ENCODE measurements around the gene CACNA1B. TPM values are rescaled to one million over a fixed set of nuclear protein-coding genes. Genes with fewer than 3 reads are reported as not detected.

The CACNA1B gene
- polyA plus RNA-seq, 2 of the 4 experiments (the other 2 are of a cell fraction), result 0.03 to 0.06 TPM

GRCh38 chr9:137951107-137951506, 73.5 kb downstream of the CACNA1B start:
- 15% methylated on average over 7 of the region's 8 CpGs for WGBS (ENCODE audit: missing lambda C conversion rate)
- FAIRE-seq, result no peak
- POLR2A ChIA-PET, result no interaction called here
- ATAC-seq, result no peak
- peaks cover 23% of the 10 kb centered on the region; the same call in 2 of the 3 replicates for H3K9me3 ChIP-seq
- no peaks in the 10 kb centered on the region for H3K4me1 ChIP-seq
- CTCF ChIA-PET, result no interaction called here
- TF ChIP-seq SMC3 (IDR thresholded peaks at IDR 0.05), result no peak
- TF ChIP-seq KDM5A (IDR thresholded peaks at IDR 0.05), result no peak
- no peak for TF ChIP-seq RCOR1 (IDR thresholded peaks at IDR 0.05; ENCODE audit: low read depth, low read length)
- no peak for TF ChIP-seq ZFP36 (IDR thresholded peaks at IDR 0.05; ENCODE audit: borderline replicate concordance, partially characterized antibody)
- no peak for TF ChIP-seq REST (IDR thresholded peaks at IDR 0.05)
- TF ChIP-seq POLR2AphosphoS2 (conservative IDR thresholded peaks at IDR 0.05; ENCODE audit: low read length), result no peak
- no peak for TF ChIP-seq ELK1 (IDR thresholded peaks at IDR 0.05; ENCODE audit: low read depth, low read length)
- no peak for TF ChIP-seq PHF8 (IDR thresholded peaks at IDR 0.05; ENCODE audit: borderline replicate concordance, low read depth)
- no peak for TF ChIP-seq NR3C1 (IDR thresholded peaks at IDR 0.05)
- TF ChIP-seq EHMT2 (IDR thresholded peaks at IDR 0.05; ENCODE audit: low read depth), result no peak
- no peak for TF ChIP-seq JUNB (IDR thresholded peaks at IDR 0.05)
- H3K4me2 ChIP-seq, result no peak overlapping the region
- no peak overlapping the region for H3K27ac ChIP-seq
- DNase-seq (ENCODE audit: low read depth in 1 of 2, low spot score in 1 of 2), result no peak
- H3K4me3 ChIP-seq, result no peak overlapping the region

- Histone ChIP-seq H3K27ac (no peak overlapping the region), H3K4me1 (no peaks in the 10 kb centered on the region), H3K4me2 (no peak overlapping the region), H3K9me3 (peaks cover 16% of the 10 kb centered on the region; the same call in 1 of the 3 replicates), H3K4me3 (no peak overlapping the region)
- WGBS (ENCODE audit: missing lambda C conversion rate), result 35% methylated on average over 9 of the region's 12 CpGs
- ATAC-seq (no peak), FAIRE-seq (no peak), DNase-seq (ENCODE audit: low read depth in 1 of 2, low spot score in 1 of 2) (no peak)
- TF ChIP-seq HES2 (IDR thresholded peaks at IDR 0.05), result no peak
- ChIA-PET CTCF (interaction anchor here (1.4 kb wide), 1 partner anchor 17 kb away, joined by 4 read pairs; no protein-coding TSS in a partner anchor), POLR2A (no interaction called here)
These were observed 74.3 kb downstream of the CACNA1B start for GRCh38 chr9:137951597-137952490.

- CTCF ChIA-PET, result interaction anchor here (0.6 to 1.4 kb wide), 2 partner anchors 13 to 16 kb away, joined by 4 read pairs; no protein-coding TSS in a partner anchor
- FAIRE-seq, result no peak
- TF ChIP-seq TFCP2L1 (CRISPR knock-in tag; IDR thresholded peaks at IDR 0.05), result no peak
- TF ChIP-seq RAD21 (conservative IDR thresholded peaks at IDR 0.05 in 1 of 2, IDR thresholded peaks at IDR 0.05 in 1 of 2), result no peak
- TF ChIP-seq ZSCAN20 (CRISPR knock-in tag; IDR thresholded peaks at IDR 0.05), result no peak
- TF ChIP-seq HOXA7 (CRISPR knock-in tag; IDR thresholded peaks at IDR 0.05), result no peak
- no peak for TF ChIP-seq RNF2 (IDR thresholded peaks at IDR 0.05; ENCODE audit: borderline replicate concordance, low read depth)
- TF ChIP-seq POLR2AphosphoS2 (conservative IDR thresholded peaks at IDR 0.05; ENCODE audit: low read length), result no peak
- no peak for TF ChIP-seq KDM1A (IDR thresholded peaks at IDR 0.05; ENCODE audit: low read depth)
- TF ChIP-seq E2F6 (IDR thresholded peaks at IDR 0.05; ENCODE audit: borderline replicate concordance, low read depth), result no peak
- TF ChIP-seq CEBPB (IDR thresholded peaks at IDR 0.05), result no peak
- no peak for TF ChIP-seq PBX3 (IDR thresholded peaks at IDR 0.05)
- TF ChIP-seq ELK1 (IDR thresholded peaks at IDR 0.05; ENCODE audit: low read depth, low read length), result no peak
- no peak for TF ChIP-seq RCOR1 (IDR thresholded peaks at IDR 0.05; ENCODE audit: low read depth, low read length)
These were observed 75.5 kb downstream of the CACNA1B start for GRCh38 chr9:137952976-137953666.

More at GRCh38 chr9:137952976-137953666, 75.5 kb downstream of the CACNA1B start:
- Histone ChIP-seq H3K4me3 (no peak overlapping the region), H3K9me3 (peaks cover 6% of the 10 kb centered on the region; the same call in 1 of the 3 replicates), H3K4me1 (no peaks in the 10 kb centered on the region), H3K27ac (no peak overlapping the region), H3K4me2 (no peak overlapping the region)
- ATAC-seq (no peak), DNase-seq (ENCODE audit: low read depth in 1 of 2, low spot score in 1 of 2) (no peak)
- 43% methylated on average over 12 of the region's 12 CpGs for WGBS (ENCODE audit: missing lambda C conversion rate)
- POLR2A ChIA-PET, result no interaction called here
